ENCODE measurements around the gene C9orf50. TPM values are rescaled to one million over a fixed set of nuclear protein-coding genes. Genes with fewer than 3 reads are reported as not detected.
A peak's percentile ranks its signal among the peaks of the same experiment; 100 is the strongest.
"Not testable (repeated sequence)": the region's sequence is repeated elsewhere in the genome, so short reads cannot be mapped to it uniquely, and the experiment has no call there.

C9orf50 gene
- total RNA-seq, 4 donors from 2014 or later: not detected

GRCh38 chr9:129637102-129637501 is 16.2 kb upstream of the C9orf50 start:
- intact Hi-C loops (cut with DNase I): no loop called here
- H3K4me3 ChIP-seq: no peak overlapping the region
- no peak for DNase-seq
- H3K9me3 ChIP-seq: no peaks in the 10 kb centered on the region
- no peaks in the 10 kb centered on the region for H3K27me3 ChIP-seq
- no peak overlapping the region for H3K27ac ChIP-seq
- 65% methylated on average over 3 of the region's 9 CpGs; no CpG with 5 or more reads in 1 of the 2 donors for WGBS, 2 donors
- TF ChIP-seq CTCF (IDR thresholded peaks at IDR 0.05): no peak
- no peak for TF ChIP-seq POLR2A (IDR thresholded peaks at IDR 0.05)
- H3K4me1 ChIP-seq: peaks cover 18 to 42% (median 22%) of the 10 kb centered on the region in 3 donors
- H3K36me3 ChIP-seq: peaks cover 28 to 76% (median 48%) of the 10 kb centered on the region in 3 donors

GRCh38 chr9:129636343-129636742 is 15.4 kb upstream of the C9orf50 start:
- WGBS, 2 donors: 80 to 91% methylated on average over 9 of the region's 10 CpGs
- H3K4me3 ChIP-seq; intact Hi-C loops (cut with DNase I); H3K27me3 ChIP-seq; DNase-seq; H3K9me3 ChIP-seq; H3K27ac ChIP-seq: not testable (repeated sequence)
- peaks cover 28 to 76% (median 48%) of the 10 kb centered on the region in 3 donors for H3K36me3 ChIP-seq
- H3K4me1 ChIP-seq: peaks cover 19 to 47% (median 29%) of the 10 kb centered on the region in 3 donors

GRCh38 chr9:129635099-129636065 is 14.5 kb upstream of the C9orf50 start:
- Histone ChIP-seq H3K9me3 (no peaks in the 10 kb centered on the region), H3K4me1 (peaks cover 15 to 47% (median 29%) of the 10 kb centered on the region in 3 donors), H3K36me3 (peaks cover 28 to 76% (median 48%) of the 10 kb centered on the region in 3 donors), H3K4me3 (no peak overlapping the region), H3K27me3 (no peaks in the 10 kb centered on the region), H3K27ac (no peak overlapping the region)
- WGBS, 2 donors: 86 to 100% methylated on average over 2 to 13 of the region's 34 CpGs
- intact Hi-C loops (cut with DNase I): no loop called here
- no peak for DNase-seq
- no peak for TF ChIP-seq POLR2A (IDR thresholded peaks at IDR 0.05)
- no peak for TF ChIP-seq CTCF (IDR thresholded peaks at IDR 0.05)

- intact Hi-C loops (cut with DNase I): no loop called here
- no peak for TF ChIP-seq POLR2A (IDR thresholded peaks at IDR 0.05)
- Histone ChIP-seq H3K27ac (peak overlapping the region in 1 of 4 donors; percentile 5), H3K27me3 (no peaks in the 10 kb centered on the region), H3K4me1 (peaks cover 9 to 47% (median 21%) of the 10 kb centered on the region in 3 donors), H3K36me3 (peaks cover 28 to 66% (median 48%) of the 10 kb centered on the region in 3 donors), H3K9me3 (no peaks in the 10 kb centered on the region), H3K4me3 (no peak overlapping the region)
- DNase-seq: no peak
- 60 to 74% methylated on average over 1 to 4 of the region's 13 CpGs for WGBS, 2 donors
These were observed 12.9 kb upstream of the C9orf50 start for GRCh38 chr9:129633848-129634247.

GRCh38 chr9:129633207-129633606 is 12.3 kb upstream of the C9orf50 start:
- H3K27me3 ChIP-seq: no peaks in the 10 kb centered on the region
- H3K4me1 ChIP-seq: peaks cover 9 to 53% (median 25%) of the 10 kb centered on the region in 3 donors
- no peak overlapping the region for H3K27ac ChIP-seq
- DNase-seq: no peak
- intact Hi-C loops (cut with DNase I): no loop called here
- TF ChIP-seq POLR2A (IDR thresholded peaks at IDR 0.05): no peak
- no peak for TF ChIP-seq CTCF (IDR thresholded peaks at IDR 0.05)
- no peaks in the 10 kb centered on the region for H3K9me3 ChIP-seq
- no peak overlapping the region for H3K4me3 ChIP-seq
- WGBS, 2 donors: 95 to 96% methylated on average over 4 of the region's 4 CpGs
- H3K36me3 ChIP-seq: peaks cover 28 to 60% (median 46%) of the 10 kb centered on the region in 3 donors

- Histone ChIP-seq H3K36me3 (peaks cover 25 to 52% (median 38%) of the 10 kb centered on the region in 3 donors), H3K9me3 (no peaks in the 10 kb centered on the region), H3K27me3 (no peaks in the 10 kb centered on the region), H3K4me1 (peaks cover 15 to 61% (median 32%) of the 10 kb centered on the region in 3 donors), H3K27ac (no peak overlapping the region), H3K4me3 (no peak overlapping the region)
- 82 to 92% methylated on average over 4 to 5 of the region's 13 CpGs for WGBS, 2 donors
- intact Hi-C loops (cut with DNase I): no loop called here
- no peak for TF ChIP-seq POLR2A (IDR thresholded peaks at IDR 0.05)
- TF ChIP-seq CTCF (IDR thresholded peaks at IDR 0.05): no peak
- no peak for DNase-seq
These were observed 11.6 kb upstream of the C9orf50 start for GRCh38 chr9:129632460-129632859.
